Lung (tissue), 12 donors: Measurements from ENCODE around the gene SPATA6. TPM values are rescaled to one million over a fixed set of nuclear protein-coding genes. Genes with fewer than 3 reads are reported as not detected.

Experiments used
- ATAC-seq: fragments of 200-7000 bp; cut with Tn5 transposase; one replicate; pipeline ENCODE4 v1.9.1; 2020; ENCODE audit warnings: moderate number of reproducible peaks; ENCODE audit not compliant: insufficient read depth, low FRiP score
- DNase-seq, 3 donors: peaks; one replicate each; pipeline ENCODE4 v3.0.0-alpha.2; 2013 to 2017
- H3K27ac ChIP-seq, 2 donors: one replicate each; pipeline ENCODE4 v1.5.1; 2013; ENCODE audit warnings: mild to moderate bottlenecking in 2 of 2, moderate library complexity in 2 of 2, control low read depth in 1 of 2, inconsistent platforms in 1 of 2, low read depth in 1 of 2, low read length in 1 of 2
- H3K27me3 ChIP-seq, 3 donors: one replicate each; pipeline ENCODE4 v1.5.1; 2013; ENCODE audit warnings: low read length in 2 of 3; ENCODE audit not compliant: control insufficient read depth in 3 of 3, insufficient read depth in 3 of 3
- H3K36me3 ChIP-seq, 4 donors: one replicate each; pipeline ENCODE4 v1.5.1; 2013; ENCODE audit warnings: low read length in 4 of 4, mild to moderate bottlenecking in 1 of 4, moderate library complexity in 1 of 4; ENCODE audit not compliant: control insufficient read depth in 4 of 4, insufficient read depth in 4 of 4
- H3K4me1 ChIP-seq, 5 donors: one replicate each; pipeline ENCODE4 v1.5.1; 2013; ENCODE audit warnings: low read length in 5 of 5, mild to moderate bottlenecking in 2 of 5, moderate library complexity in 1 of 5; ENCODE audit not compliant: control insufficient read depth in 5 of 5, insufficient read depth in 5 of 5
- H3K4me3 ChIP-seq: one replicate; pipeline ENCODE4 v1.5.1; 2013; ENCODE audit warnings: mild to moderate bottlenecking, control low read depth, moderate library complexity
- H3K9ac ChIP-seq, 2 donors: one replicate each; pipeline ENCODE4 v1.5.1; 2013; ENCODE audit warnings: low read length in 2 of 2, control low read depth in 1 of 2; ENCODE audit not compliant: insufficient read depth in 1 of 2
- H3K9me3 ChIP-seq, 4 donors: one replicate each; pipeline ENCODE4 v1.5.1; 2013; ENCODE audit warnings: low read length in 3 of 4, mild to moderate bottlenecking in 1 of 4, moderate library complexity in 1 of 4; ENCODE audit not compliant: control insufficient read depth in 4 of 4, insufficient read depth in 3 of 4
- CTCF ChIP-seq: IDR thresholded peaks from 2 replicates; pipeline ENCODE4 v1.5.1; 2012; ENCODE audit warnings: mild to moderate bottlenecking; ENCODE audit errors: control extremely low read depth, extremely low read depth
- WGBS, 2 donors: extraction: QIAGEN DNeasy Blood & Tissue Kit; methylation state at CpG; one replicate each; pipeline ENCODE4 v1.1.7; 2013; 5-methylcytosine and 5-hydroxymethylcytosine counted together
- polyA plus RNA-seq, 2 donors: library from polyadenylated mRNA; stranded (reverse); fragments of 200-250 nt; gene quantifications; one replicate each; pipeline ENCODE4 v1.2.1, GENCODE V29; 2013
- total RNA-seq, 2 donors: library from RNA; depleted of rRNA in 1 of 2; stranded (reverse); fragments of >200 nt in 1 of 2; gene quantifications; one replicate each; pipeline ENCODE4 v1.2.1, GENCODE V29; 2014 to 2021
- donor health status: control.
- donor health status: control.
- donor health status: Bipolar disorder and iron deficiency.
- donor health status: healthy.
- donor health status: DM: yes; HTN: yes; CAD: no.

The SPATA6 gene
- total and polyA plus RNA-seq, 4 donors, result 4.1 to 94.2 (median 17.6) TPM

GRCh38 chr1:48500541-48501450, 28.8 kb upstream of the SPATA6 start:
- Histone ChIP-seq H3K9me3 (no peaks in the 10 kb centered on the region), H3K36me3 (no peaks in the 10 kb centered on the region), H3K4me3 (no peak overlapping the region), H3K27ac (no peak overlapping the region), H3K9ac (no peak overlapping the region), H3K27me3 (no peaks in the 10 kb centered on the region), H3K4me1 (peaks cover 0 to 6% (median 0%) of the 10 kb centered on the region in 5 donors)
- DNase-seq, result no peak
- 69 to 74% methylated on average over 12 of the region's 12 CpGs for WGBS, 2 donors
- TF ChIP-seq CTCF, result no peak
- no peak for ATAC-seq

- no peaks in the 10 kb centered on the region for H3K9me3 ChIP-seq
- TF ChIP-seq CTCF, result no peak
- H3K27me3 ChIP-seq, result no peaks in the 10 kb centered on the region
- H3K9ac ChIP-seq, result no peak overlapping the region
- WGBS, 2 donors, result 85 to 86% methylated on average over 8 of the region's 8 CpGs
- no peaks in the 10 kb centered on the region for H3K36me3 ChIP-seq
- DNase-seq (no peak), ATAC-seq (no peak)
- H3K4me3 ChIP-seq, result no peak overlapping the region
- H3K4me1 ChIP-seq, result peaks cover 0 to 17% (median 0%) of the 10 kb centered on the region in 5 donors
- no peak overlapping the region for H3K27ac ChIP-seq
These were observed 27.3 kb upstream of the SPATA6 start for GRCh38 chr1:48499211-48499735.

- H3K9me3 ChIP-seq, result no peaks in the 10 kb centered on the region
- H3K9ac ChIP-seq, result no peak overlapping the region
- 16 to 22% methylated on average over 15 of the region's 15 CpGs for WGBS, 2 donors
- no peaks in the 10 kb centered on the region for H3K36me3 ChIP-seq
- peak; percentile 82 for TF ChIP-seq CTCF
- peaks cover 0 to 28% (median 7%) of the 10 kb centered on the region in 5 donors for H3K4me1 ChIP-seq
- DNase-seq (peak; percentile 87 to 90 (median 90)), ATAC-seq (peak; percentile 75)
- H3K27me3 ChIP-seq, result no peaks in the 10 kb centered on the region
- no peak overlapping the region for H3K4me3 ChIP-seq
- H3K27ac ChIP-seq, result no peak overlapping the region
These were observed 26.2 kb upstream of the SPATA6 start for GRCh38 chr1:48498096-48498791.
